Activated CD4-positive, CD25-positive, alpha-beta regulatory T cell (primary cell): ENCODE data around the gene ACOT7.
"Not testable (repeated sequence)": the region's sequence is repeated elsewhere in the genome, so short reads cannot be mapped to it uniquely, and the experiment has no call there.

Source experiments
- DNase-seq, 4 experiments: peaks; one replicate each; lab custom pipeline; 2025; lab: John Stamatoyannopoulos, UW

ACOT7 gene

GRCh38 chr1:6233376-6233775 lies 160.2 kb downstream of the ACOT7 start:
- DNase-seq = no peak

DNA sequence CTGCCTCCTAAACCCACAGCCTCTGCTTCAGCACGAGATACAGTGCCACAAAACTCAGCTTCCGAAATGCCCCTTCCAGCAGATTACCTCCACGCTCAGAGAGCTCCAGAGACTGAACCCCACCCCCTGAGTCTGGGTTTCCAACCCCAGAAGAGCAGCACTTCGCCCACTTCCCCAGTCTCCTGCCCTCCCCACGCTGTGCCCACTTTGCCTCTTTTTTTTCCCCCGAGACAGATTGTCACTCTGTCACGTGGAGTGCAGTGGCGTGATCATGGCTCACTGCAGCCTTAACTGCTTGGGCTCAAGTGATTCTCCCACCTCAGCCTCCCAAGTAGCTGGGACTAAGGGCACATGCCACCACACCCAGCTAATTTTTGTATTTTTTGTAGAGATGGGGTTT lies 167.9 kb downstream of the ACOT7 start:
- no peak for DNase-seq

DNA sequence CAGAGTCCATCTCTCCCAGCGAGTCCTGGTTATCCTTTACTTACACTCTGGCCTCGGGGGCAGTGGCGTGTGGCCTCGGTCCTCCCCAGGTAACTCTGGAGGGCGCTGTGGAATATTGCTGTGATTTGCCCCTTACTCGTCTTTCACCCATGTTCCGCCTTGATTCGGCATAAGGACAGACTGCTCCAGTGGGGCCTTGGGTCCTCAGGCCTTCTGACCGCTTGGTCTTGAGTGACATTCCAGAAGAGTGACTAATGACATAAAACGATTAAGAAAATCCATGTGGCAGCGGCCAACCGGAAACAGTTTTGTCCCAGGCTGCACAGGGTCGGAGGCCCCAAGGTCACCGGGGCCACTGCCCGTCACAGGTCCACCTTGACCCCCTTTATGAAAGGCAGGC lies 168.8 kb downstream of the ACOT7 start:
- DNase-seq = no peak

DNA sequence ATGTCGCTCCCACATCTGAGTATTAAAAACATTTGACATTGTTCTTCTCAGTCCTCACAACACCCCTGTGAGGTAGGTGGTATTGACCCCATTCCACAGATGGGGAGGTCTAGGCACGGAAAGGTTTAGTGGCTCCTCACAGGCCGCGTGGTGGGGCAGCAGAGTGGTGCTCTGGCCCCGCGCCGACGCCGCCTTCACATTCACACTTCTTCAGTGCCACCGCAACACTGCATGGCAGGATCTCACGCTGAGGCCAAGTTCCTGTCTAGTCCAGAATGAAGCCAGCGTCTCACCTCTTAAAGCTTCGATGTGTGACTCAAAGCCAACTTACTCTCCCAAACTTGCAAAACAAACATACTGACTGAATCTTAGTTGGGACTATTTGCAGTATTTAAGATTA lies 169.9 kb downstream of the ACOT7 start:
- DNase-seq = no peak

DNA sequence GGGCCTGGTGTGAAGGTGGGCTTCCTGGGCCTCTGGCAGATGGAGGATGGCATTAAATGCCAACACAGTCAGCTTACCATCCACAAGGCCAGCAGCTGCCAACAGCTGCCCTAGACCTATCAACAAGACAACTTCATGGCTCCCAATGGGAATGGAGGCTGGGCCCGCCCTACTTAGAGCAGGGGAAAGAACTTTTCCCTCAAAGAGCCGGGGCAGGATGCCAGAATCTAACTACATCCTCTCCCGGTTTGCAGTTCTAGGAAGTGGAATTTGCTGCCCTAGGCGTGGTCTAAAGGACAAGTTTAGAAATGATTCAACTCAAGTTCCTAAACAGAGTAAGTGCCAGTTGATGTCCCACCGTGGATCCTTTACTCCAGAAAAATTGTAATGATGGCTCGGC lies 170.9 kb downstream of the ACOT7 start:
- no peak for DNase-seq

DNA sequence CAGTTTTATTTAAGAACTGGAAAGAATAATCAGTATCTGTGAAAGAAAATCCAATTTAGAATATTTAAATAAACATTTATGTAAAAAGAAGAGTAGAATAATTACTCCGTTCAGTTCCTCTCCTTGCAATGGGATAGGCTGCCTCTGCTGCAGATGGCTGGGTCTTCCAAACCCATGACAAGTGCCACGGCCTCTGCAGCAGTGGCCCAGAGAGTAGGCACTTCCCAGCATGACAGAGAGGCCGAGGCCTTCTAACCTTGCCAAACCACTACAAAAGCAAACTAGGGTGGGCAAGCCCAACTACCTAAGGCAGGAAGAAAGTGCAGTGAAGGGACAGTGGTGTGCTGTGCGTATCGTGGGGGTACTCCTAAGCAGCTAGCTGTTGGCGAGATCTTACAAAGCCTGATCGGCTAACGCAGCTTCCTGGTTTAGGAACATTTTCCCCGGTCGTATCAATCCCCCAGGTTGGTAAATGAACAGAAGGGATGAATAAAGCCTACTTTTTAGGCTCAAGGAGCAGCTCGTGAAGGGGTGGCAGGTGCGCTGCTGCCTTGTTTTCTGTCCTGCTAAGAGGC lies 172.3 kb downstream of the ACOT7 start:
- DNase-seq = no peak

- no peak for DNase-seq
Observed at GRCh38 chr1:6220236-6220635, 173.3 kb downstream of the ACOT7 start.

- DNase-seq = not testable (repeated sequence)
Observed at GRCh38 chr1:6219641-6220040, 173.9 kb downstream of the ACOT7 start.

DNA sequence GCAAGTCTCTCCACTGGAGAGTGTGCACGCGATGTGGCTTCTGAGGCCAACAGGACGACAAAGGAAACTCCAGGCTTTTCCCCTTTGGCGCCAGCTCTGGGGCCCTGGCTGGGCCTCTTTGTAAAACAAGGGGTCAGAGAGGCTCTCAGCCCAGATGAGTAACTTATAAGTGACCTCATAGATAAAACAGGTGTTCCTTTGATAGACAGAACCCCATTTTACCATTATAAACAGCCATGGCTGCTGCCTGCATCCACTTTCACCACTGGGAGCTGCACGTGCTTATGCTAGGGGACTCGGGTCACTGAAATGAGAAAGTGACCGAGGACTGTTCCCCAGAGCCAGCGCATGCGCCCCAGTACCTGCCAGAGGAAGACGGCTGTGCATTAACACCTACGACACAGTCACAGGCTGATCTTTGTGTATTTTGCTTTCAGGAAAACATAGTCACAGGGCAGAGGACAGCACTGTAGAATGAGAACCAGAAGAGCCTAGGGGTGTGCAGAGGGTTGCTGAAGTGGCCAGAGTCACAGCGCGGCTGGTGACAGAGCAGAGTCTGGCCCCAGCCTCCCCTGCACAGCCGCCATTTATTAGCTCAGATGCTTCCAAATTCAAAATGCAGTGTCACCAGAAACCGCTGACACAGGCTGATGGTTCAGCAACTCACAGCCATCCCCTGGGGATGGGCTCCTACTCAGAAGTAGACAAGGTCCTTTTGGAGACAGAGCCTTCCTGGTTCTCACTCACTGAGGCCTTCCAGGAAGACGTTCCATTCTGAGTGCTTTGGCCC lies 175.0 kb downstream of the ACOT7 start:
- no peak for DNase-seq
